A673 (cell line): ENCODE results near the gene TMEM161A. TPM values are rescaled to one million over a fixed set of nuclear protein-coding genes. Genes with fewer than 3 reads are reported as not detected.

Experiments used
- BruUV-seq: library from RNA; stranded (reverse); fragments of 400-500 nt; replicated peaks from 2 replicates; lab custom pipeline; 2021; lab: Mats Ljungman, UMichigan
- CTCF ChIA-PET: fragments of 300-600 bp; sonication (Branson Sonifier 250); formaldehyde crosslinking; loops from one replicate; lab custom pipeline; 2022; ENCODE audit warnings: antibody characterized with exemption; lab: Charles Lee
- POLR2A ChIA-PET: fragments of 300-600 bp; sonication (Branson Sonifier 250); formaldehyde crosslinking; loops from one replicate; lab custom pipeline; 2022; ENCODE audit warnings: antibody characterized with exemption; ENCODE audit not compliant: low non-redundant PET; lab: Charles Lee
- DNase-seq: peaks from one replicate; pipeline ENCODE4 v3.0.0-alpha.2; 2015; ENCODE audit warnings: low spot score
- H3K27ac ChIP-seq: fragments of 200-600 bp; sonication (generic); 2 replicates; pipeline ENCODE4 v1.5.1; 2016; ENCODE audit warnings: mixed run types, low read depth, mild to moderate bottlenecking, mixed read lengths, antibody characterized with exemption, low read length; ENCODE audit not compliant: poor library complexity, severe bottlenecking
- H3K27me3 ChIP-seq: fragments of 200-600 bp; sonication (generic); replicated peaks from 2 replicates; pipeline ENCODE4 v1.6.1; 2017; ENCODE audit warnings: mixed run types, low read depth, mild to moderate bottlenecking, mixed read lengths, antibody characterized with exemption, low read length; ENCODE audit not compliant: insufficient read depth, poor library complexity
- H3K36me3 ChIP-seq: fragments of 200-600 bp; sonication (generic); 2 replicates; pipeline ENCODE4 v1.6.1; 2016; ENCODE audit warnings: mixed run types, mild to moderate bottlenecking, mixed read lengths, antibody characterized with exemption, low read length; ENCODE audit not compliant: insufficient read depth, poor library complexity, severe bottlenecking
- H3K4me1 ChIP-seq: fragments of 200-600 bp; sonication (generic); 2 replicates; pipeline ENCODE4 v1.6.1; 2017; ENCODE audit warnings: mixed run types, mild to moderate bottlenecking, mixed read lengths, antibody characterized with exemption, low read length; ENCODE audit not compliant: insufficient read depth, poor library complexity, severe bottlenecking
- H3K4me3 ChIP-seq: fragments of 200-600 bp; sonication (generic); 2 replicates; pipeline ENCODE4 v1.5.1; 2016; ENCODE audit warnings: low read depth, mixed run types, mild to moderate bottlenecking, mixed read lengths, low read length; ENCODE audit not compliant: poor library complexity, severe bottlenecking
- H3K9me3 ChIP-seq: fragments of 200-600 bp; sonication (generic); 2 replicates; pipeline ENCODE4 v1.6.1; 2016; ENCODE audit warnings: mixed run types, low read depth, mild to moderate bottlenecking, mixed read lengths, antibody characterized with exemption, low read length; ENCODE audit not compliant: poor library complexity, severe bottlenecking
- EZH2 ChIP-seq: fragments of 200-600 bp; sonication (generic); IDR thresholded peaks from 2 replicates; pipeline ENCODE4 v1.6.1; 2017; ENCODE audit warnings: borderline replicate concordance, low read depth, mild to moderate bottlenecking, mixed read lengths, antibody characterized with exemption, low read length; ENCODE audit not compliant: poor library complexity, severe bottlenecking
- intact Hi-C: fragments of 100-400 bp; cut with micrococcal nuclease; formaldehyde crosslinking; loops from one replicate; pipeline ENCODE4 v1.10.0; 2022; ENCODE audit not compliant: unreplicated experiment
- total RNA-seq: library from RNA; stranded (reverse); gene quantifications from 2 replicates; pipeline ENCODE4 v1.2.3, GENCODE V29; 2021
- TF ChIP-seq, protein P1 (sequence below): fragments of 300-800, 200-600 bp; sonication (generic); conservative IDR thresholded peaks from 2 replicates; pipeline ENCODE4 v1.5.1; 2017; ENCODE audit warnings: low read depth, mild to moderate bottlenecking, antibody characterized with exemption, low read length, moderate library complexity, mixed read lengths

The TMEM161A gene
- total RNA-seq, 1 experiment from 2014 or later, result 34.4 TPM

DNA sequence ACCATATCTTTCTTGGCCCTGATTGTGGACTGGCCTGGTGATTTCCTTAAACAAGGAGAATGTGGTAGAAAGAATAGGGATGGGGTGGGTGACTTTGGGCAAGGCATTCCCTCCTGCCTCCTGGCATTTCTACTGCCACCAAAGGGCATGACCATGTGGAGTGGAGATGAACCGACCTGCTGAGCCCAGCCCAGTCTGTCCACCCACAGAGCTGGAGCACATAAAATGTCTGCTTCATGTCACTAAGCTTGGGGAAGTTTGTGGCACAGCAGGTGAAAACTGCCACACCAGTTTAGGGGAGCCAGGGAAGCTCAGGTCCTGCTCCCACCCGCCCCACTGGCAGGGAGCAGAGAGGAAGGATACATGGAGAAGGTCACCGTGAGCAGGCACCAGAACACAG lies 6.3 kb downstream of the TMEM161A start:
- H3K36me3 ChIP-seq, result no peaks in the 10 kb centered on the region
- H3K27ac ChIP-seq, result no peak overlapping the region
- BruUV-seq, result no TSS peak
- POLR2A ChIA-PET, result no interaction called here
- CTCF ChIA-PET, result no interaction called here
- DNase-seq, result no peak
- TF ChIP-seq EZH2, result no peak
- TF ChIP-seq, protein P1, sequence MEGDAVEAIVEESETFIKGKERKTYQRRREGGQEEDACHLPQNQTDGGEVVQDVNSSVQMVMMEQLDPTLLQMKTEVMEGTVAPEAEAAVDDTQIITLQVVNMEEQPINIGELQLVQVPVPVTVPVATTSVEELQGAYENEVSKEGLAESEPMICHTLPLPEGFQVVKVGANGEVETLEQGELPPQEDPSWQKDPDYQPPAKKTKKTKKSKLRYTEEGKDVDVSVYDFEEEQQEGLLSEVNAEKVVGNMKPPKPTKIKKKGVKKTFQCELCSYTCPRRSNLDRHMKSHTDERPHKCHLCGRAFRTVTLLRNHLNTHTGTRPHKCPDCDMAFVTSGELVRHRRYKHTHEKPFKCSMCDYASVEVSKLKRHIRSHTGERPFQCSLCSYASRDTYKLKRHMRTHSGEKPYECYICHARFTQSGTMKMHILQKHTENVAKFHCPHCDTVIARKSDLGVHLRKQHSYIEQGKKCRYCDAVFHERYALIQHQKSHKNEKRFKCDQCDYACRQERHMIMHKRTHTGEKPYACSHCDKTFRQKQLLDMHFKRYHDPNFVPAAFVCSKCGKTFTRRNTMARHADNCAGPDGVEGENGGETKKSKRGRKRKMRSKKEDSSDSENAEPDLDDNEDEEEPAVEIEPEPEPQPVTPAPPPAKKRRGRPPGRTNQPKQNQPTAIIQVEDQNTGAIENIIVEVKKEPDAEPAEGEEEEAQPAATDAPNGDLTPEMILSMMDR, result no peak
- H3K9me3 ChIP-seq, result peaks cover 9% of the 10 kb centered on the region
- H3K4me1 ChIP-seq, result no peaks in the 10 kb centered on the region
- H3K4me3 ChIP-seq, result no peak overlapping the region
- H3K27me3 ChIP-seq, result no peaks in the 10 kb centered on the region
- intact Hi-C loops, result no loop called here

DNA sequence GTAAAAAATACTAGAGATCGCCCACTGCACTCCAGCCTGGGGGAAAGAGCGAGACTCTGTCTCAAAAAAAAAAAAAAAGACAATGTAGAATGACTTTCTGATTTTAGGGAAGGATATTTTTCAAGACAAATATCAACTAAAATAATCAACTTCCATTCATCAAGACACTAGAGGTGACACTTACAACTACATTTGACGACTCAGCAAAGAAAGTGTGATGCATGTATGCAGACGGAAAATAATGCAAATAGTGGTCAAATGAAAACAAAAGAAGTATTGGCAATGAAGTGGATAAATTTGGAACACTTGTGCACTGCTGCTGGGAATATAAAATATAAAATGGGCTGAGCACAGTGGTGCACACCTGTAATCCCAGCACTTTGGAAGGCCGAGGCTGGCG lies 12.2 kb downstream of the TMEM161A start:
- POLR2A ChIA-PET, result no interaction called here
- BruUV-seq, result no TSS peak

DNA sequence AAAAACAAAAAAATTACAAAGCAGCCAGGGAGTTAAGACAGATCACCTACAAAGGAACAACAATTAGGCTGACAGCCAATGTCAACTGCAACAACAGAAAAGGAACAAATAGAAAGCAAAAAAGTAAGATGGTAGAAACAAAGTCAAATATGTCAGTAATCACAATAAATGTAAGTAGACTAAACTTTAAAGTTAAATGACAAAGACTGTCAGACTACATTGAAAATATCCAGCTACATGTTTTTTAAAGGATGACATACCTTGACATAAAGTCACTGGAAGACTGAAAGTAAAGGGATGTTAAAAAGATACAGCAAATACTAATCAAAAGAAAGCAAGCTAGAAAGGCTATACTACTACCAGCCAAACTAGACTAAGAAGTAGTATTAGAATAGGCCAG lies 14.9 kb downstream of the TMEM161A start:
- peaks cover 19% of the 10 kb centered on the region for H3K36me3 ChIP-seq
- intact Hi-C loops, result no loop called here
- H3K9me3 ChIP-seq, result peaks cover 6% of the 10 kb centered on the region
- POLR2A ChIA-PET, result no interaction called here
- no peak overlapping the region for H3K27ac ChIP-seq
- no peak overlapping the region for H3K4me3 ChIP-seq
- TF ChIP-seq, protein P1, result no peak
- TF ChIP-seq EZH2, result no peak
- no TSS peak for BruUV-seq
- no peaks in the 10 kb centered on the region for H3K4me1 ChIP-seq
- no peaks in the 10 kb centered on the region for H3K27me3 ChIP-seq
- DNase-seq, result no peak
- CTCF ChIA-PET, result no interaction called here

More for the DNA sequence above, 12.2 kb downstream of the TMEM161A start:
- Histone ChIP-seq H3K9me3 (peaks cover 6% of the 10 kb centered on the region), H3K36me3 (peaks cover 10% of the 10 kb centered on the region), H3K4me1 (no peaks in the 10 kb centered on the region), H3K27me3 (no peaks in the 10 kb centered on the region), H3K27ac (no peak overlapping the region), H3K4me3 (no peak overlapping the region)
- CTCF ChIA-PET, result no interaction called here
- no peak for DNase-seq
- TF ChIP-seq EZH2, result no peak
- intact Hi-C loops, result no loop called here

DNA sequence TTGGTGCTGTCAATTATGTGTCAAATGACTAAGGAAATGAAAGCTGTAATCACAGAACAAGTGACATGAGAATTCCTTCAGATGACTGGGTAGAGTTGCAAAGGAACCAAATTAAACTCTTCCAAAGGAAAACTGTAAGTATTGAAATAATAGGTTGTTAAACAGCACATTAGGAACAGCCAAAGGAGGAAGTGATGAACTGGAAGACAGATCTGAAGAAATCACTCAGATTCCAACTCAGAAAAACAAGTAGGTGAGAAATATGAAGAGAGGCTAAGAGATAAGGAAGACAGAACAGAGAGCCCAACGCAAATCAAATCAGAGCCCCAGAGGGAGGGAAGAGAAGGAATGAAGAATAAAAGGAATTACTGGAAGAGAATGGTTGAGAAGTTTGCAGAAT lies 15.4 kb downstream of the TMEM161A start:
- no peak overlapping the region for H3K27ac ChIP-seq
- ChIA-PET CTCF (no interaction called here), POLR2A (no interaction called here)
- H3K27me3 ChIP-seq, result no peaks in the 10 kb centered on the region
- no peak for TF ChIP-seq EZH2
- TF ChIP-seq, protein P1, result no peak
- no peaks in the 10 kb centered on the region for H3K4me1 ChIP-seq
- peaks cover 6% of the 10 kb centered on the region for H3K9me3 ChIP-seq
- BruUV-seq, result no TSS peak
- H3K36me3 ChIP-seq, result peaks cover 19% of the 10 kb centered on the region
- intact Hi-C loops, result no loop called here
- DNase-seq, result no peak
- no peak overlapping the region for H3K4me3 ChIP-seq
